AG08396 (cell line): ENCODE results near the gene KIAA0825.

ENCODE experiments used
- DNase-seq: peaks from one replicate; pipeline ENCODE4 v3.0.0; 2012; ENCODE audit warnings: low spot score, mixed read lengths

The KIAA0825 gene

DNA sequence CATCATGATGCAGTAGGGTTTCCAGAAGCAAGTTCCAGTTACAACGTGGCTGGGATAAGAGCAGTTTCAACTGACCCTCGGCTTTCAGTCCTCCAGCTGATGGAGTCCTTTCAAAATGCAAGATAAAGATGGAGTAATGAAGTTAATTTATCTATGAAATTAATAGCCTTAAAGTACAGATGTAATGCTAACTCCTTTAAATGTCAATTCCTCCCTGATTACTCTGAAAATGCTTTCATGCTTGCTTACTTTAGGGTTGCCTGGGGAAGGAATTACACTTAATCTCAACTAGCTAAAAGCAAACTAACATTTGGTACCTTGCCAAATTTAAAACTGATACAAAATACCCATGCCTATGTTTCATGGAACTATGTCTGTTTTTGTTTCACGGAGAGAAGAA is 178.4 kb downstream of the KIAA0825 start:
- DNase-seq = no peak

DNA sequence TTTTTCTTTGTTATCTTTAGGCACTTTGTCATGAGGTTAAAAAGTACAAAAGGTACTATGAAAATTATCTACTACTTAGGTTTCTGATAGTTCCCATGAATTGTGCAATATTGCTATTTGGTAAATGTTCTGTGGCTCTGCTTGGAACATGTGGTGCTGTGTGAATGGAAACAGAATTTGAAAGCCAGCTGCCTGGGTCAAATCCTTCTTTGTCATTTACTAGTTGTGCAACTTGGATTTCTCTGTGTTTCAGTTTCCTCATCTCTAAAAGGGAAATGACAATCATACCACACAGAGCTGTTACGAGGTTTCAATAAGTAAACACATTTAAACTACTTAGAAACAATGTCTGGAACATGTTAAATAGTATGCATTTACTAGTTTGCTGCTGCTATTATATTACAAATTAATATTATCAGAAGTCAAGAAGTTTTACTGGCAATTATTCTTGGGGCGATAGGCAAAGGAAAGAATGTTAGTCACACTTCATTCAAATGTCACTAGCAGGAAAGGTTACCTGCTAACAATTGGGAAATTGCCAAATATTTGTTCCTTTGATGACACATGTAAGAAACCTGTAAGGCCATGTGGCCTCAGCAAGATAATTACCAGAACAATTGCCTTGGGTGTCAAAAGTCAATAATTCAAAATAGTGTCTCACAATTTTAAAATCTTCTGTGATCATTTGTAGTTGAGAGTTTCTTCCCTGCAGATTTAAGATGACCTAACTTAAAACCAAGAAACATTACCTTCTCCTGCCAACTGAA is 184.8 kb downstream of the KIAA0825 start:
- DNase-seq = peak; percentile 7

DNA sequence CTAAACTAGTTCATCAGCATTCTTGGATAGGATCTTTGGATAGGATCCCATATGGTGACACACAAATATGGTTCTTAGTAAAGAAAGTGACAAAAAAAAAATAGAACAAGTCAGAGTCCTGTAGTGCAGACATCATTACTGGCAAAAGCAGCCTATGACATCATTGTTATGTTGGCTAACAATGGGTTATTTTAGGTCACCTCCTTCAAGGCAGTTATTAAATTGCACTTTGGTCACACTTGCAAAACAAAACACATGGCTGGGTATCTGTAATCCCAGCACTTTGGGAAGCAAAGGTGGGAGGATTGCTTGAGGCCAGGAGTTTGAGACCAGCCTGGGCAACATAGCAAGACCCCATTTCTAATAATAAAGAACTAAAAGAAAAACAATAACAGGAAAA is 185.9 kb downstream of the KIAA0825 start:
- DNase-seq = no peak

DNA sequence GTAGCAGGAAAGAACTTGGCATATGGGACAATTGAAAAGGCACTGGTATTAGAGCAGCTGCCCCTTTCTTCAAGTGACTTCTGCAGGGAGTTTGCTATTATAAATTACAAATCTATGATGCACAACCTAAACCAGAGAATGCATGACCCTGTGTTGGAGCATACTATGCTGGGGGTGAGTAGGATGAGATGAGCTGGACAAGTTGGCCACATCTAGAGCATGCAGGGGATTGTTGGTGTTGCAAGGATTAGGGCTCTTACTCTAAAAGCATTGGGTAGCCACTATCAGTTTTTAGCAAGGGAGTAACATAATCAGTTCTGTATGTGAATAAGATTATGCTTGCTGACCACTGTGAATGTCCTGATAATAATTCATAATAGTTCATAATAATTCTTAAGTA is 186.7 kb downstream of the KIAA0825 start:
- DNase-seq = no peak

DNA sequence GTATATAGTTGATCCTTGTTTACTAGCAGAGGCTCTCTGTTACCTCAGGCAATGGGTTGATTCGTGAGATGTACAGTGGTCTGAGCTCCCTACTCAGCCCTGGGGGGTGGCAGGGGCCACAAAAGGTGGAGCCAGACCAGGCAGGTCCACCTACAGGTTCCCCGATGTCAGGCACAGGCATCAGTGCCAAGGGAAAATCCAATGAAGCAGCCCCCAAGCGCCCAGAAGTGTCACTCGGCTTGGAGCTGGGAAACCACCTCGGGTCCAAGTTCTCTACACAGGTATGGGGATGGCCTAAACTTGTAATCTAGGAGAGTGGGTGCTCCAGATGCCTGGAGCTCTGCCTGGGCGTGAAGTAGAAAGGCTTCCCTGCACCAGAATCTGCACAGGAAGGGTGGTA is 188.8 kb downstream of the KIAA0825 start:
- DNase-seq = no peak

DNA sequence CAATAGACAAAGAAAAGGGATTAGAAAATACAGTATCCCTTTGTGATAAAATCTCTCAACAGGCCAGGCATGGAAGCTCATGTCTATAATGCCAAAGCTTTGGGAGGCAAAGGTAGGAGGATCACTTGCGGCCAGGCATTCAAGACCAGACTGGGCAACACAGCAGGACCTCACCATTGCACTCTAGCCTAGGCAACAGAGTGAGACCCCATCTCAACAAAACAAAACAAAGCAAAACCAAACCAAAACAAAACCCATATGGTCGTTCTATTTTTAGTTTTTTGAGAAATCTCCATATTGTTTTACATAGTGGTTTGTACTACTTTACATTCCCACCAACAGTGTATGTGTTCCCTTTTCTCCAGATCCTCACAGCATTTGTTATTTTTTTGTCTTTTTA is 193.0 kb downstream of the KIAA0825 start:
- no peak for DNase-seq

DNA sequence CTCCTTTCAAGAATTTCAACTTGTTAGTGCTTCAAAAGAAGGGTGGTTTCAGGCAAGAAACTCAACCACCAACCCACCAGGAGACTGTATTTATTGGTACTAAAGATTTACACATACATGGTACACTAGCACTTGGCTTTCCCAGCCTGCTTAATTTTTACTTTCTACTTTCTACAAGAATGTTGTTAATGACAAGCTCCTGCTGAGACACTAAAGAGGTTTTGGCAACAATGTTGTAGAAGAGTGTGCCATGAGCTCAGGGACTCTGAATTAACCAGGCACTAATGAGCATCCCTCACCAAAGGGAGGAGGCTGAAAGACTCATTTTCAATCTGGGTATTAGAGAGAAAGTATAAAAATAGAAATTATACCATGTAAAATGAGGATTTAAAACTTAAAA is 195.0 kb downstream of the KIAA0825 start:
- no peak for DNase-seq

DNA sequence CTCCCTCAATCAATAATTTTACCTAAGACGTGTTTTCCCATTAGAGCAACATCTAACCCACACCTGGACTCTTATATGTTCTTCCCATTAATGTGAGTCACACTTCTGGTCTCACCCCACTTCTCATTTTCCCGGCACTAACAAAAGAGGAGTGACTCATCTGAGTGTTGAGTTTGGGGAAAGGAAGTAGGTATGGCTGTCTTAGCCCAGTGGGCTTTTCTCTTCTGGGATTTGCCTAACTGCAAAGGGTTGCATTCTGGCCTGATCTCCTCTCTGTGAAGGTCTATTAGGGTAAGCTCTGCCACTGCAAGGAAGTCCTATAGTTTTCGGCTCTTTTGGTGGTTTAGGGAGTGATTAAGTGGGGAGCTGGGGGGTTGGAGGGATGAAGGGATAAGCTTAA is 195.6 kb downstream of the KIAA0825 start:
- no peak for DNase-seq

DNA sequence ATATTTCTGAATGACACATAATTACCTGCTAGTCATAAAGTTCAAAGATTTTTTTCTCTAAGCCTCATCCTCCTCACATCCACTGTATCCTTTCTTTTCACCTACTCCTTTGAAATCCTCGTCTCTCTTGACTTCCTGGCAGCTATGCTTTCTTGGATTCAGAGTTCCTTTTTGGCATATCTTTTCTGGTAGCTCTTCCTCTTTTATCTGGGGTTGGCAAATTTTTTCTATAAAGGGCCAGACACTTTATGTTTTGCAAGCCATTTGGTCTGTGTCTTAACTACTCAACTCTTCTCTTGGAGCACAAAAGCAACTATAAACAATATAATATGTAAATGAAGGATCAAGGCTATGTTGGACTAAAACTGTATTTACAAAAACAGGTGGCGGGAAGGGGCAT is 197.5 kb downstream of the KIAA0825 start:
- DNase-seq = no peak

DNA sequence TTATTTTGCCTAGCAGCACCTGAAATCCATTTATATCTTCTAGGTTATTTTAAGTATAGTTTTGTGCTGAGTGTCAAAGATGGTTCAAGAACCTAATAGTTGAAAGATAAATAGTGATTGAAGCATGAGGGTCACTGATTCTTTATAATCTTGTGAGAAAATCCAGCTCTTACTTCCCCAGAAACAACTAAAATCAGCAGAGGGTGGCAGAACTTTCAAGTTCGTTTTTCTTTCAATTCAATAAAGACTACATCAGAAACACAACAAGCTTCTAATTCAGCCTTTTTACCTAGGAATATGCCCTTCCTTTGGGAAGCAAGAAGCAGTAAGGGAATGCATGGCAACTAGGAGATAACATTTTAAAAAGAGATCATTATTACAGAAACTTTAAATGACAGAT is 202.6 kb downstream of the KIAA0825 start:
- no peak for DNase-seq

DNA sequence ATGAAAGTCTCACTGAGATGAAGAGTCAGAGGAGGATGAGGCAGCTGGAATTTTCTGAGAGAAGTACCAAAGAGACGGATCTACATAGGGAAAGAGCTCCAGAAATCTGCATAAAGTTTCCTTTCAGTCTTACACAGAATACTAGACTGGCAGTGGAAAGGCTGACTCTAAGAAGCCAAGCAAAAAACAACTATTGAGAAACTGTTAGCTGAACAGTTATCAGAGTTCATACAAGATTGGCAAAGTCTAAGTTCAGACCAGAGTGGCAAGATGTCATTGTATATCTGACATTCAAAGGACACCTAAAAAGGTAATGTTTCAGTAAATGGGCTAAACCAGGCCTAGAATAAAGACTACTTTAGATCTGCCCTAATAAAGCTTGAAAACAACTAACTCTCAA is 209.0 kb downstream of the KIAA0825 start:
- no peak for DNase-seq

DNA sequence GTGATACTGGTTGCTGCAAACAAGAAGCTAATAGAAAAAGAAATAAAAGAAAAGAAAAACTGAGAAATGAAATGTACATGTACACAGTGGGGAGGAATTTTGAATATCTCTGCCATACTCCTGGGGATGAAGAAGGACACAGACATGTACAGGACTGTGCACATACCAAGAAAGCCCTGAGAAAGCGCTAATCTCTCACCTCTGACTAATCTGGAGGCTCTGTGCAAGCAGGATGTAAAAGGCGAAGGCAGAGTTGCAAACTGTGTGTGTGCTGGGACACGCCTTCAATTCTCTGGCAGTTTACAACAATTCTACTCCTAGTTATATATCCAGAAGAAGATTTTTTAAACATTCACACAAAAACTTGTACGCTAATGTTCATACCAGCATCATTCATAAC is 211.4 kb downstream of the KIAA0825 start:
- no peak for DNase-seq

DNA sequence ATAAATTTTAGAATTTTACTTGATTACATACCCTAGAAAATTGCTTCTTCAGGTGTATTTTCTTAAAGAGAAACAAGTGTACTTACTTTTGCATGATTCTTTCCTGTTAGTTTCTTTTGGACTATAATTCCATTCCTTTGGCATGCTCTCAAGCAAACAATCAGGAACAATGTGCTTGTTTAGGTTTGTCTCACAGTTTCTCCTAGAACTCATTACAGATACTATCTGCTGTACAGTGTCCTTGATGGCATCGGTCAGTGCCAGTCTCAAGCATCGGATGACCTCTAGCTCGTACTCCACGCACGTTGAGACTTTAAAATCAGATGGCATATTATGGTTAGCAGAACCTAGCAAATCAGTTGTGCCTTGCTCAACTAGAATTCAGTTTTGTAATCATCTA is 214.9 kb downstream of the KIAA0825 start:
- DNase-seq = no peak

DNA sequence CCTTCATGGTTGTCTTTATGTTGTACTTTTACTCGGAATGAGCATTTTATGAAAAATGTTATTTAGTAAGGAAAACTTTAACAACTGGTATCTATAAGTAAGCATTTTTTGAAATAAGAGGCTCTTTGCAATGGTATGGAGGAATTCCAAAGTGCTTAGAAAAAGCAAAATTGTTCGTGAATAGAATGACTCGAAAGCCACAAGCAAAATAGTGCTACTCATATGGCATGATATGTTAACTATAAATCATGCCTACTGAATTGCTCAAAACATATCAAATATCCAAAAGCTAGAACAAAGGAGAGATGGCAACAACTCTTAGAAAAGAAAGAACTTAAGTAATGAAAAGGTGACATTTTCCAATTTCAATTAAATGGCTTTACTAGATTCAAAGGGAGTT is 216.3 kb downstream of the KIAA0825 start:
- no peak for DNase-seq

DNA sequence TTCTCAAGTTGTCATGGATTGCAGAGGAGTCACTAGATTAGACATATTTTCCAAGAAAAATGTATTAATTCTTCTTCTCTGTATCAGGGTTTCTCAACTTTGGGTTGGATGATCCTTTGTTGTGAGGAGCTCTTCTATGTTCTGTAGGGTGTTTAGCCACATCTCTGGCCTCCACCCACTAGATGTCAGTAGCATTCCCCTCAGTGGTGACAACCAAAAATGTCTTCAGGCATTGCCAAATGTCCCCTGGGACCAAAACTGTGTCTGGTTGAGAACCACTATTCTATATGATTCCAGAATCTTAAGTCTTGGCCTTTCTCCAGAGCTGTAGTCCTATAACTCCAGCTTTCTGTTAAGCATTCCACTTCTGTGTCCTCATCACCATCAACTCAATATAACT is 220.9 kb downstream of the KIAA0825 start:
- DNase-seq = no peak

DNA sequence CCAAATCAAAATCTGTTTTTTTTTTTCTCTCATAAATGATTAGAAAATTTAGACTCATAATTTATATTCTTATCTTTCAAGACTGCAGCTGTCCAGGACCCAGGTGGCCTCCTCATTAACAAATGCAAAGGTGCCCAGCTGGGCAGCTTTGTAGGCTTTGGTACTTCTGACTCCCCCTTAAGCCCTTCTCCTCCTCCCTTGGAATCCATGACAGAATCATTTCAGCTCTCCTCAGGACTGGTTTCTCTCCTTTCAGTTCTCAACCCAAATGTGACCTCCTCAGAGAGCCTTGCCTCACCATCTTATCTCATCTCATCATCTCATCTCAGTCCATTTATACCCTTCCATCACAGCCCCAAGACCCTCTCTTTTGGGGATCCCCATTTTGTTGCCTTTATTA is 221.7 kb downstream of the KIAA0825 start:
- no peak for DNase-seq

DNA sequence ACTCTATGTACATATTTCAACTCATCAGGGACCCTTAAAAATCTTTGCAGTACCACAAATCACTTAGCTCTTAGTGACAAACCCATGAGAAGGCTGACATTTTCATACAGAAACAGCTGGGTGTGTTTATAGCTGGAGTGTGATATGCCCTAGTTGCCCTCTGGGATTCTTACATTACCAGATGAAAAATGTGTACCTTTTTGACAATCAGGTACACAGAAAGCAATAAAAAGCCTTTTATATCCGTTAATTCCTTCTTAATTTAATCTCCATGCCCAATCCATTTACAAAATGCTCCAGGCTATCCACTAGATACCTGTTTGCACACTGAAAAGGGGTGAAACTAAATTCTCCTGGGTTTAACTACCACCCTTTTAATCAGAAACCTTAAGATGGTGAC is 222.9 kb downstream of the KIAA0825 start:
- no peak for DNase-seq

DNA sequence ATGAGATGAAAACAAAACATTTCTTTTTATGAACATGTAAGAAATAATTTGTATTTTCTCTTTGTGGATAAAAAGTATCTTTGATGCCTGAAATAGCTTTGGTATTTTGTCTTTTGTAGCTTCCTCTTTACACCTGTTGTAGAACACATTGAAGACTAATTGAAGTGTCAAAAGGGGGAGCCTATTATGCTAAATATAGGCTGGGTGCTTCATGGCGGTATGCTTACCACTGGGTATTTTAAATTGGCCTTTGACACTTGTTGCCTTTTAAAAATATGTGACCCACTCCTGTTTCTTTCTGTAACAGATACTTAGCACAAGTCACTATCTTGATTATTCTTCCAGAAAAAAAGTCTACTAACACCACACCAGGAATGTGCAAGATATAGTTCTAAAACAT is 226.4 kb downstream of the KIAA0825 start:
- no peak for DNase-seq

DNA sequence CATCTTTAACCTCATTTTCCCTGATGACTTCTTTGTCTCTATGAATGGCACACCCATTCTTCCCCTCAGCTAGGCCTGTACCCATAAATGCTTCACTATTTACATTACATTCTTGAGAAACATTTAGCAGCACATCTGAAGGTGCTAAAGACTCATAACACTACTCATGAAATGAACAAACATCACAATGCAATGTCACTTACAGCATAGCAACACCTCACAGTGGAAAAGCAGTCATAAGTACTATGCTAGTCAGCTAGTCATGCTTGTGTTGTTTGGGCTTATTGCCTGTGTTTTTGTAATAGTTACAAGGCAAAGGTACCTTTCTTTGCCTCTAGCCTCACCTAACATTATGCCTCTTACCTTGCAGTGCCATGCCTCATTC is 228.9 kb downstream of the KIAA0825 start:
- no peak for DNase-seq

DNA sequence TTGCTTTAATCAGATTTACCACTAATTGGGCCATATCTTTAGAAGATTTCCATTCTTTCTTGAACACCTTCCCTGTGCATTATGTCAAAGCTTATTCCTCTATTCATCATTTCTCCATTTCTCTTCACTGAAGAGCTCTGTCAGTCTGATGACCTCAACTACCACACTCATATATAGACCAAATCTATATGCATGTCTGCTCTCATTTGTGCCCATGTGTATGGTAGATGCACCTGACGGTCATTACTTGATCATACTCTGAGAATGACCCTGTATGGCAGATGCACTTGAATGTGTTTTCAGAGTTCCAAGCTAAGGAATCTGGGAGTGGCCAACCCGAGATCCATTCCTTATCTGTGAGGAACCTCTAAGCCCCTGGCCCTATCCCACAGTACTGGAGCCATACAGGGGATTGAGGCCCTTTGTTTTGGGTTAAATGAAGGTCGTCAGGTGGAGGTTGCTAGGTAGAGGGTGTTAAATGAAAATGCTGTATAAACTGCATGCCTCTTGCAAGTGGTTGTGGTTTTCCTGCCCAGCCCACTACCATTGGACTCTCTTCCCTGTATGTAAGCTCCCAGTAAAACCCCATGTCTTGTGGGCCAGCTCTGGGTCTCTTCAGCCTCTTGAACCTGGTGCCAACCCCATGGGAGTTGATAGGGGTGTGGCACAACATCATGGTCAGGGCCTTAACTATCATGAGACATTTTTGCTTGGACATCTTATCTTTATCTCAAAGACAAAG is 229.5 kb downstream of the KIAA0825 start:
- no peak for DNase-seq

DNA sequence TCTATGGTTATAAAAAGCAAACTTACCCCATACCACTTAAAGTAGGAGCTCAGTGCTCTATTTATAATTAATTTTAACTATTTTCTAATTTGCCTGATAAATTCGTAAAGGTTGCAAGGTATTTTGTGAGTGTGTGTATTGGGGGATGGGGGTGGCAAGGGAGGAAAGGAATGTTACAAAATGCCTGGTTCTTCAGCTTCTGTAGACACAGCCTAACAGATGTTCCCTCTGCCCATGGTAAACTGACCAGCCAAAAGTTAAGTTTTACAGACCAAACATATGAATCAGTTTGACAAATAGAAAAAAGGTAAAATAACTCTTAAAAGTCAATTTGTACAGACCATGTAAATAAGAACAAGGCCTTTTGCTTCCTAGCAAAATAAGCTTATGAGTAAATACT is 232.6 kb downstream of the KIAA0825 start:
- no peak for DNase-seq

DNA sequence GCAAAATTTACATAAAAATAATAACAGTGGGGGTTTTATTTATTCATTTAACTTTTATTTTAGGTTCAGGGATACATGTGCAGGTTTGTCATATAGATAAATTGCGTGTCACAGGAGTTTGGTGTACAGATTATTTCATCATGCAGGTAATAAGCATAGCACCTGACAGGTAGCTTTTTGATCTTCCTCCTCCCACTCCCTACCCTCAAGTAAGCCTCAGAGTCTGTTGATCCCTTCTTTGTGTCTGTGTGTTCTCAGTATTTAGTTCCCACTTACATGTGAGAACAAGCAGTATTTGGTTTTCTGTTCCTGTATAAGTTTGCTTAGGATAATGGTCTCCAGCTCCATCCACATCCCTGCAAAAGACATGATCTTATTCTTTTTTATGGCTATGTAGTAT is 240.3 kb downstream of the KIAA0825 start:
- DNase-seq = no peak

DNA sequence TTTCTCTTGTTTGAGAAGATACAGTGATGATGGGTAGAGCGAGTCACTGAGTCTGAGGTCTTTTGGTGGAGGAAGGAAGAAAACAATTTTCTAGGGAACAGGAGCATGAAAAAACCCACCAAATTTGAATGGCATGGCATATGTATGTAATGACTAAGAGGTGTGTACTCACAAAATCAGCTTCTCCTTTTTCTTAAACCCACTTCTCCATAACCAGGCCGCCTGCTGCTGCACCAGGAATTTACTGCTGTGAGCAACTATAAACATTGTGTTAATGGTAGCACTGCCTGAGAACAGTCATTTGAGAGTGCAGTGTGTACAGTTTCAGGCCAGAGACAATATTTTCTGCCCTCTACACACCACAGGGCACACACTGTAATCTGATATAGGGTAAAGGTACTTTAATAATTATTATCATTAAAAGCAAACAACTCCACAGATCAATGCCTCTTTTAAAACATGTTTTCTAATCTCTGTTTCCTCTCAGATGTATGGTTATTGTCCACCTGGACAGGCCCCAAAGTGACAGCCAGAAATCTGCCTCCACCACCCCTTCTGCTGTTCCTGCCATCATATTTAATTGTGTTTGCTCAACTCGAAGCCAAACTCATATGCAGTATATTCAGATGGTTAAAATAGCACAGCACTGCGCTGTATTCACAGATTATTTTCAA is 241.6 kb downstream of the KIAA0825 start:
- DNase-seq = no peak
